Motor neuron (in vitro differentiated cells): ENCODE measurements around the gene USP8. TPM values are rescaled to one million over a fixed set of nuclear protein-coding genes. Genes with fewer than 3 reads are reported as not detected.
A peak's percentile ranks its signal among the peaks of the same experiment; 100 is the strongest.
"Not testable (repeated sequence)": the region's sequence is repeated elsewhere in the genome, so short reads cannot be mapped to it uniquely, and the experiment has no call there.

Experiments
- ATAC-seq, 8 experiments: fragments of 200-7000 bp; cut with Tn5 transposase; replicated peaks in 6 of 8; 2 replicates each; pipeline ENCODE4 v1.8.0; 2021; ENCODE audit warnings: mild to moderate bottlenecking in 8 of 8, moderate library complexity in 8 of 8
- H3K27ac ChIP-seq, 2 donors: fragments of 250-450 bp; sonication (Bioruptor Pico); 2 replicates each; pipeline ENCODE4 v1.9.0; 2021; ENCODE audit warnings: antibody characterized with exemption in 2 of 2, mild to moderate bottlenecking in 2 of 2, moderate library complexity in 1 of 2
- H3K4me1 ChIP-seq, 2 donors: fragments of 250-450 bp; sonication (Bioruptor Pico); replicated peaks in 1 of 2; 2 replicates each; pipeline ENCODE4 v1.6.1; 2021; ENCODE audit warnings: antibody characterized with exemption in 2 of 2, mild to moderate bottlenecking in 2 of 2, moderate library complexity in 1 of 2
- H3K4me3 ChIP-seq, 5 donors: fragments of 250-450 bp; sonication (Bioruptor Pico); 2 replicates each; pipeline ENCODE4 v1.9.0; 2021; ENCODE audit warnings: antibody characterized with exemption in 5 of 5, mild to moderate bottlenecking in 5 of 5, moderate library complexity in 4 of 5
- WGBS, 10 experiments: fragments of 450-650 bp; shearing (Covaris generic); methylation state at CpG; one replicate each; pipeline ENCODE4 v1.0.0; 2022; 5-methylcytosine and 5-hydroxymethylcytosine counted together
- in situ Hi-C, 9 experiments: fragments of 400-800 bp; cut with MboI; loops; one replicate each; pipeline ENCODE4 v1.15.0; 2021; ENCODE audit warnings: low sequenced_read_pairs in 9 of 9, low pct_unique_long_range_greater_than_20kb in 2 of 9; ENCODE audit not compliant: unreplicated experiment in 9 of 9
- total RNA-seq, 8 experiments: library from RNA; unstranded; fragments of 300-600 nt; gene quantifications; 2 replicates each; pipeline versions ENCODE4 v1.2.3 to v1.2.4, GENCODE V29; 2022

Gene USP8
- total RNA-seq, 8 experiments from 2014 or later, result 28.4 to 135 (median 49.2) TPM

GRCh38 chr15:50416890-50417289 is 7.3 kb upstream of the USP8 start:
- no peaks in the 10 kb centered on the region for H3K4me1 ChIP-seq
- H3K27ac ChIP-seq, result no peak overlapping the region
- no peak overlapping the region for H3K4me3 ChIP-seq
- ATAC-seq, result peak in 3 of 8 experiments; percentile 64 to 85 (median 70)
- WGBS, 10 experiments, result 17 to 100% (median 58%) methylated on average over 1 of the region's 1 CpG; no CpG with 5 or more reads in 2 of the 10 experiments
- in situ Hi-C loops, result no loop called here

GRCh38 chr15:50418041-50418583 is 6.1 kb upstream of the USP8 start:
- Histone ChIP-seq H3K4me1 (no peaks in the 10 kb centered on the region), H3K4me3 (no peak overlapping the region), H3K27ac (no peak overlapping the region)
- WGBS, 10 experiments, result 70 to 100% (median 92%) methylated on average over 2 to 5 of the region's 9 CpGs; no CpG with 5 or more reads in 4 of the 10 experiments
- peak in 3 of 8 experiments; percentile 32 to 77 (median 67) for ATAC-seq
- in situ Hi-C loops, result no loop called here

GRCh38 chr15:50425219-50425618 is 1.0 kb downstream of the USP8 start:
- in situ Hi-C loops, result no loop called here
- no peak overlapping the region for H3K27ac ChIP-seq
- H3K4me1 ChIP-seq, result peaks cover 7 to 12% of the 10 kb centered on the region in 2 donors
- 0 to 58% (median 9%) methylated on average over 1 to 5 of the region's 5 CpGs for WGBS, 10 experiments
- ATAC-seq, result no peak
- H3K4me3 ChIP-seq, result peak overlapping the region; percentile 68 to 96 (median 87)

GRCh38 chr15:50425678-50426246 is 1.6 kb downstream of the USP8 start:
- 76 to 100% (median 89%) methylated on average over 1 to 17 of the region's 17 CpGs for WGBS, 10 experiments
- in situ Hi-C loops, ATAC-seq, H3K27ac ChIP-seq: not testable (repeated sequence)
- H3K4me3 ChIP-seq, result peak overlapping the region in 3 of 5 donors; percentile 68 to 96 (median 88)
- H3K4me1 ChIP-seq, result peaks cover 7 to 12% of the 10 kb centered on the region in 2 donors

GRCh38 chr15:50426428-50426827 is 2.2 kb downstream of the USP8 start:
- Histone ChIP-seq H3K4me3 (no peak overlapping the region), H3K4me1 (peaks cover 7 to 12% of the 10 kb centered on the region in 2 donors), H3K27ac (no peak overlapping the region)
- in situ Hi-C loops, result no loop called here
- 79 to 100% (median 93%) methylated on average over 1 to 9 of the region's 9 CpGs for WGBS, 10 experiments
- ATAC-seq, result no peak

GRCh38 chr15:50431204-50431603 is 7.0 kb downstream of the USP8 start:
- 83 to 100% methylated on average over 1 of the region's 1 CpG; no CpG with 5 or more reads in 8 of the 10 experiments for WGBS, 10 experiments
- H3K4me1 ChIP-seq, result no peaks in the 10 kb centered on the region
- no peak overlapping the region for H3K4me3 ChIP-seq
- H3K27ac ChIP-seq, result no peak overlapping the region
- in situ Hi-C loops, result no loop called here
- no peak for ATAC-seq

GRCh38 chr15:50432230-50432629 is 8.0 kb downstream of the USP8 start:
- in situ Hi-C loops, result no loop called here
- peak in 3 of 8 experiments; percentile 41 to 69 (median 56) for ATAC-seq
- Histone ChIP-seq H3K27ac (no peak overlapping the region), H3K4me1 (no peaks in the 10 kb centered on the region), H3K4me3 (no peak overlapping the region)
- WGBS, 10 experiments, result 38 to 100% (median 83%) methylated on average over 1 to 2 of the region's 2 CpGs; no CpG with 5 or more reads in 2 of the 10 experiments

- 88 to 100% (median 100%) methylated on average over 1 to 2 of the region's 2 CpGs for WGBS, 10 experiments
- in situ Hi-C loops, result no loop called here
Observed at GRCh38 chr15:50435772-50436171, 11.6 kb downstream of the USP8 start.

GRCh38 chr15:50438251-50438650 is 14.0 kb downstream of the USP8 start:
- in situ Hi-C loops, result no loop called here

More at GRCh38 chr15:50435772-50436171, 11.6 kb downstream of the USP8 start:
- ATAC-seq, result no peak
- H3K27ac ChIP-seq, result no peak overlapping the region
- no peaks in the 10 kb centered on the region for H3K4me1 ChIP-seq
- no peak overlapping the region for H3K4me3 ChIP-seq

GRCh38 chr15:50440932-50441331 is 16.7 kb downstream of the USP8 start:
- WGBS, 10 experiments, result 83 to 100% (median 100%) methylated on average over 1 to 5 of the region's 5 CpGs; no CpG with 5 or more reads in 4 of the 10 experiments
- Histone ChIP-seq H3K4me3 (no peak overlapping the region), H3K27ac (no peak overlapping the region), H3K4me1 (no peaks in the 10 kb centered on the region)
- ATAC-seq, result no peak
- in situ Hi-C loops, result no loop called here

More at GRCh38 chr15:50438251-50438650, 14.0 kb downstream of the USP8 start:
- Histone ChIP-seq H3K4me1 (no peaks in the 10 kb centered on the region), H3K27ac (no peak overlapping the region), H3K4me3 (no peak overlapping the region)
- WGBS, 10 experiments, result 86 to 100% (median 93%) methylated on average over 1 to 8 of the region's 8 CpGs; no CpG with 5 or more reads in 4 of the 10 experiments
- ATAC-seq, result no peak

- Histone ChIP-seq H3K4me3 (no peak overlapping the region), H3K4me1 (no peaks in the 10 kb centered on the region), H3K27ac (no peak overlapping the region)
- no peak for ATAC-seq
- in situ Hi-C loops, result no loop called here
Observed at GRCh38 chr15:50452927-50453326, 28.7 kb downstream of the USP8 start.

GRCh38 chr15:50458348-50459112 is 34.3 kb downstream of the USP8 start:
- Histone ChIP-seq H3K4me3 (no peak overlapping the region), H3K4me1 (no peaks in the 10 kb centered on the region), H3K27ac (no peak overlapping the region)
- in situ Hi-C loops, result no loop called here
- WGBS, 10 experiments, result 58 to 100% (median 95%) methylated on average over 2 to 5 of the region's 7 CpGs
- no peak for ATAC-seq
